ENCODE measurements around the gene IL12RB2. TPM values are rescaled to one million over a fixed set of nuclear protein-coding genes. Genes with fewer than 3 reads are reported as not detected.
A peak's percentile ranks its signal among the peaks of the same experiment; 100 is the strongest.

IL12RB2 gene
- total and polyA plus RNA-seq, 10 of the 15 experiments (the other 5 are each of a cell fraction or from before 2014, with no cell fraction given): 0.15 to 1.1 (median 0.54) TPM; not detected in 1

DNA sequence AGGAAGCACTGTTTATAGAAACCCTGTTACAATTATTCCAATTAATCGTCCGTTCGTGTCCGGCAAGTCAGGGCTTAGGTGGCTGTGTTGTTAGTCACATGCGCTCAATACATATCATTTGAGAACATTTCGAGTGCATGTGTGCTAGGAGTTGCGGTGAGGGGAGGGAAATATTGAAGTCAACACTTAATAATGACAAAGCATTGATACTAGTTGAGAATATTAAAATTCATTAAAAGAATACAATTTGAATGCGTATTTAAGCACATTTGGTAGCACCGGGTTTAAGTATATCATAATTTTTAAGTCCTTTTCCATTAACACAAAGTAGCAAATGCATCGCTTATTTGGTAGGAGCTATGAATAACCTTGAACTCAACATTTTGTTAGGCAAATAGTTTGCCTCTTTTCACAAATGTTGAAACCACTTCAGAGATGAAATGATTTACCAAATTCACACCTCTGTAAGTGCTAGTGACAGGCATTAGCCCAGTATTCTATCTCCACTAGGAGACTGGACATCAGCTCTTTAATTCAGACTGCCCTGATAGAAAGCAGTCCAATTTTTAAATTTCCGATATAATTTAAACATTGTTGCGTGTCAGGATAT is 123.6 kb downstream of the IL12RB2 start:
- ChIA-PET POLR2A (interaction anchor here (0.6 to 1.3 kb wide), 5 partner anchors 15 to 72 kb away, joined by 3 read pairs; no protein-coding TSS in a partner anchor), SMC1A (ENCODE audit: uncharacterized antibody, unreplicated experiment) (interaction anchor here (0.7 to 2.2 kb wide), 12 partner anchors 9 to 506 kb away, joined by 3 to 12 read pairs (median 4); partner anchors contain the start of gene IL23R), CTCF (interaction anchor here (0.8 to 5.2 kb wide), 9 partner anchors 10 to 218 kb away, joined by 3 to 38 read pairs (median 4); no protein-coding TSS in a partner anchor), RAD21 (ENCODE audit: unreplicated experiment) (interaction anchor here (0.8 to 1.9 kb wide), 6 partner anchors 59 to 99 kb away, joined by 3 to 7 read pairs (median 4); no protein-coding TSS in a partner anchor)
- no peak for DNase-seq (ENCODE audit: low read depth, low spot score)
- in situ Hi-C loops (cut with MboI): no loop called here
- H3K4me3 ChIP-seq: peak overlapping the region; percentile 68
- peak overlapping the region; percentile 88 for H3K9ac ChIP-seq (ENCODE audit: control insufficient read depth, insufficient read depth, low read length)
- H2AFZ ChIP-seq (ENCODE audit: control insufficient read depth, low read depth, low read length): peak overlapping the region; percentile 38
- H3K4me1 ChIP-seq (ENCODE audit: control insufficient read depth, insufficient read depth, low read length): peaks cover 15% of the 10 kb centered on the region
- peak overlapping the region; percentile 96 for H3K27ac ChIP-seq (ENCODE audit: control insufficient read depth, insufficient read depth)
- H3K4me2 ChIP-seq (ENCODE audit: control insufficient read depth, insufficient read depth): peak overlapping the region; percentile 82
- H3K9me3 ChIP-seq (replicated peaks; ENCODE audit: control insufficient read depth, insufficient read depth, low read length): no peaks in the 10 kb centered on the region
- 0 out of 2 replicates have a peak, but pooled peaks cover 3% of the 10 kb centered on the region for H4K20me1 ChIP-seq (ENCODE audit: control insufficient read depth, insufficient read depth)
- intact Hi-C loops (cut with micrococcal nuclease; ENCODE audit: unreplicated experiment): loop anchor here (2.0 to 5.0 kb wide), 4 partner anchors 92 to 500 kb away; partner anchors contain the start of gene GADD45A
- ATAC-seq: no peak
- FAIRE-seq: no peak
- BruUV-seq (replicated peaks): no TSS peak
- 18% methylated on average over 12 of the region's 12 CpGs for WGBS (ENCODE audit: insufficient coverage, insufficient replicate concordance, low lambda C conversion rate, missing lambda C conversion rate)
- H3K27me3 ChIP-seq (replicated peaks in 1 of 2; ENCODE audit: control insufficient read depth in 2 of 2, insufficient read depth in 2 of 2, low read length in 1 of 2): no peaks in the 10 kb centered on the region
- peaks cover 40% of the 10 kb centered on the region for H3K79me2 ChIP-seq (ENCODE audit: control insufficient read depth, insufficient read depth, low read length)
- H3K36me3 ChIP-seq (ENCODE audit: control insufficient read depth in 2 of 2, insufficient read depth in 2 of 2, low read length in 1 of 2): no peaks in the 10 kb centered on the region
- TF ChIP-seq, protein P1, sequence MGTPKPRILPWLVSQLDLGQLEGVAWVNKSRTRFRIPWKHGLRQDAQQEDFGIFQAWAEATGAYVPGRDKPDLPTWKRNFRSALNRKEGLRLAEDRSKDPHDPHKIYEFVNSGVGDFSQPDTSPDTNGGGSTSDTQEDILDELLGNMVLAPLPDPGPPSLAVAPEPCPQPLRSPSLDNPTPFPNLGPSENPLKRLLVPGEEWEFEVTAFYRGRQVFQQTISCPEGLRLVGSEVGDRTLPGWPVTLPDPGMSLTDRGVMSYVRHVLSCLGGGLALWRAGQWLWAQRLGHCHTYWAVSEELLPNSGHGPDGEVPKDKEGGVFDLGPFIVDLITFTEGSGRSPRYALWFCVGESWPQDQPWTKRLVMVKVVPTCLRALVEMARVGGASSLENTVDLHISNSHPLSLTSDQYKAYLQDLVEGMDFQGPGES (IDR thresholded peaks at IDR 0.05): no peak
- TF ChIP-seq RAD51 (IDR thresholded peaks at IDR 0.05) (peak; percentile 52), BHLHE40 (IDR thresholded peaks at IDR 0.05; ENCODE audit: borderline replicate concordance in 1 of 2, low read depth in 2 of 2, low read length in 1 of 2) (peak in 1 of 2 experiments; percentile 3; a peak in 2 of 4 replicates), ESRRA (IDR thresholded peaks at IDR 0.05; ENCODE audit: low read length) (no peak), SIX5 (IDR thresholded peaks at IDR 0.05; ENCODE audit: low read depth, low read length, severe bottlenecking) (no peak), CBX3 (IDR thresholded peaks at IDR 0.05; ENCODE audit: borderline replicate concordance, low read depth) (no peak), SREBF1 (IDR thresholded peaks at IDR 0.05; ENCODE audit: low read length) (no peak), BMI1 (IDR thresholded peaks at IDR 0.05; ENCODE audit: borderline replicate concordance) (no peak), STAT3 (IDR thresholded peaks at IDR 0.05; ENCODE audit: low read depth, low read length) (no peak), PML (IDR thresholded peaks at IDR 0.05; ENCODE audit: low read length) (no peak), POLR2A (IDR thresholded peaks at IDR 0.05; ENCODE audit: low read depth, low read length) (no peak), HCFC1 (IDR thresholded peaks at IDR 0.05; ENCODE audit: low read length) (no peak), ZNF274 (IDR thresholded peaks at IDR 0.05; ENCODE audit: insufficient read depth, insufficient read length) (no peak), FOXM1 (IDR thresholded peaks at IDR 0.05; ENCODE audit: low read depth, low read length) (0 out of 2 replicates have a peak, but pooled peaks have one; percentile 25), CEBPB (IDR thresholded peaks at IDR 0.05; ENCODE audit: borderline replicate concordance in 1 of 2, low read depth in 2 of 2, low read length in 2 of 2) (no peak), ZNF622 (IDR thresholded peaks at IDR 0.05) (no peak), IKZF2 (IDR thresholded peaks at IDR 0.05) (no peak; a peak in 1 of 4 replicates)
- TF ChIP-seq, protein P2, sequence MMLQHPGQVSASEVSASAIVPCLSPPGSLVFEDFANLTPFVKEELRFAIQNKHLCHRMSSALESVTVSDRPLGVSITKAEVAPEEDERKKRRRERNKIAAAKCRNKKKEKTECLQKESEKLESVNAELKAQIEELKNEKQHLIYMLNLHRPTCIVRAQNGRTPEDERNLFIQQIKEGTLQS (IDR thresholded peaks at IDR 0.05; ENCODE audit: borderline replicate concordance, extremely low read depth, low read depth, low read length): no peak
- TF ChIP-seq, protein P3, sequence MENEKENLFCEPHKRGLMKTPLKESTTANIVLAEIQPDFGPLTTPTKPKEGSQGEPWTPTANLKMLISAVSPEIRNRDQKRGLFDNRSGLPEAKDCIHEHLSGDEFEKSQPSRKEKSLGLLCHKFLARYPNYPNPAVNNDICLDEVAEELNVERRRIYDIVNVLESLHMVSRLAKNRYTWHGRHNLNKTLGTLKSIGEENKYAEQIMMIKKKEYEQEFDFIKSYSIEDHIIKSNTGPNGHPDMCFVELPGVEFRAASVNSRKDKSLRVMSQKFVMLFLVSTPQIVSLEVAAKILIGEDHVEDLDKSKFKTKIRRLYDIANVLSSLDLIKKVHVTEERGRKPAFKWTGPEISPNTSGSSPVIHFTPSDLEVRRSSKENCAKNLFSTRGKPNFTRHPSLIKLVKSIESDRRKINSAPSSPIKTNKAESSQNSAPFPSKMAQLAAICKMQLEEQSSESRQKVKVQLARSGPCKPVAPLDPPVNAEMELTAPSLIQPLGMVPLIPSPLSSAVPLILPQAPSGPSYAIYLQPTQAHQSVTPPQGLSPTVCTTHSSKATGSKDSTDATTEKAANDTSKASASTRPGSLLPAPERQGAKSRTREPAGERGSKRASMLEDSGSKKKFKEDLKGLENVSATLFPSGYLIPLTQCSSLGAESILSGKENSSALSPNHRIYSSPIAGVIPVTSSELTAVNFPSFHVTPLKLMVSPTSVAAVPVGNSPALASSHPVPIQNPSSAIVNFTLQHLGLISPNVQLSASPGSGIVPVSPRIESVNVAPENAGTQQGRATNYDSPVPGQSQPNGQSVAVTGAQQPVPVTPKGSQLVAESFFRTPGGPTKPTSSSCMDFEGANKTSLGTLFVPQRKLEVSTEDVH (IDR thresholded peaks at IDR 0.05; ENCODE audit: low read depth, partially characterized antibody): peak; percentile 13
- TF ChIP-seq, protein P4, sequence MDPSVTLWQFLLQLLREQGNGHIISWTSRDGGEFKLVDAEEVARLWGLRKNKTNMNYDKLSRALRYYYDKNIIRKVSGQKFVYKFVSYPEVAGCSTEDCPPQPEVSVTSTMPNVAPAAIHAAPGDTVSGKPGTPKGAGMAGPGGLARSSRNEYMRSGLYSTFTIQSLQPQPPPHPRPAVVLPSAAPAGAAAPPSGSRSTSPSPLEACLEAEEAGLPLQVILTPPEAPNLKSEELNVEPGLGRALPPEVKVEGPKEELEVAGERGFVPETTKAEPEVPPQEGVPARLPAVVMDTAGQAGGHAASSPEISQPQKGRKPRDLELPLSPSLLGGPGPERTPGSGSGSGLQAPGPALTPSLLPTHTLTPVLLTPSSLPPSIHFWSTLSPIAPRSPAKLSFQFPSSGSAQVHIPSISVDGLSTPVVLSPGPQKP (IDR thresholded peaks at IDR 0.05; ENCODE audit: low read depth, low read length): no peak
